Hepatocyte (in vitro differentiated cells): Measurements from ENCODE around the gene XPO1.

ENCODE experiments used
- EZH2 ChIP-seq: fragments of 200-600 bp; sonication (generic); IDR thresholded peaks from 2 replicates; pipeline ENCODE4 v1.6.1; 2016; ENCODE audit warnings: antibody characterized with exemption, mild to moderate bottlenecking, borderline replicate concordance
- EZH2phosphoT487 ChIP-seq: fragments of 200-600 bp; sonication (generic); IDR thresholded peaks from one replicate; pipeline ENCODE4 v1.6.1; 2018; ENCODE audit warnings: antibody characterized with exemption, mild to moderate bottlenecking, low read depth, moderate library complexity; ENCODE audit not compliant: unreplicated experiment, severe bottlenecking
- TF ChIP-seq, protein P1 (sequence below): fragments of 200-600 bp; sonication (generic); IDR thresholded peaks from 2 replicates; pipeline ENCODE4 v1.5.1; 2016; ENCODE audit warnings: antibody characterized with exemption, mild to moderate bottlenecking; ENCODE audit not compliant: poor library complexity

DNA sequence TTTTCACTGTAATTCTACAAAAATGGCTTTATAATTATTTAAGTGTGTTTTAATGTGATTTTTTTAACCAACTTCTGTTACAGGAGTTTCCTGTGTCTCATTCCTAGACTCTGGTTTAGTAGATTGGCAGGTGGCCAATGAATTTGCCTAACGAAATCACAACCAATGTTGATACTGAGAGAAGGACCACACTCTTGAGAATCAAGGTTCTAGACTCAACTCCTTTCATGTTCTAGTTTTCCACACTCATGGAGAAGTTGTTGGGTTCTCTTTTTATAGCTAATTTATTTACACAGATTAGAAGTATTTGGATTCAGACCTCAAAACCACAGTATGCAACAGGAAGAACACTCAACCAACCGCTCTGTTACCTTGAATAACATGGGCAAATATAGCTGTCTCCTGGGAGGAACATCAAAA lies 44.6 kb downstream of the XPO1 start:
- TF ChIP-seq, protein P1, sequence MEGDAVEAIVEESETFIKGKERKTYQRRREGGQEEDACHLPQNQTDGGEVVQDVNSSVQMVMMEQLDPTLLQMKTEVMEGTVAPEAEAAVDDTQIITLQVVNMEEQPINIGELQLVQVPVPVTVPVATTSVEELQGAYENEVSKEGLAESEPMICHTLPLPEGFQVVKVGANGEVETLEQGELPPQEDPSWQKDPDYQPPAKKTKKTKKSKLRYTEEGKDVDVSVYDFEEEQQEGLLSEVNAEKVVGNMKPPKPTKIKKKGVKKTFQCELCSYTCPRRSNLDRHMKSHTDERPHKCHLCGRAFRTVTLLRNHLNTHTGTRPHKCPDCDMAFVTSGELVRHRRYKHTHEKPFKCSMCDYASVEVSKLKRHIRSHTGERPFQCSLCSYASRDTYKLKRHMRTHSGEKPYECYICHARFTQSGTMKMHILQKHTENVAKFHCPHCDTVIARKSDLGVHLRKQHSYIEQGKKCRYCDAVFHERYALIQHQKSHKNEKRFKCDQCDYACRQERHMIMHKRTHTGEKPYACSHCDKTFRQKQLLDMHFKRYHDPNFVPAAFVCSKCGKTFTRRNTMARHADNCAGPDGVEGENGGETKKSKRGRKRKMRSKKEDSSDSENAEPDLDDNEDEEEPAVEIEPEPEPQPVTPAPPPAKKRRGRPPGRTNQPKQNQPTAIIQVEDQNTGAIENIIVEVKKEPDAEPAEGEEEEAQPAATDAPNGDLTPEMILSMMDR, result no peak
- no peak for TF ChIP-seq EZH2phosphoT487
- TF ChIP-seq EZH2, result no peak
